Measurements from ENCODE around the gene DOK6. TPM values are rescaled to one million over a fixed set of nuclear protein-coding genes. Genes with fewer than 3 reads are reported as not detected.

DOK6 gene
- 0.43 TPM in 2 replicates for total RNA-seq (ENCODE audit: low replicate concordance)

GRCh38 chr18:69400253-69400975 lies at the start of gene DOK6:
Gene DOK6 (plus strand): TSS chr18:69400888.
- Mint-ChIP-seq H3K27me3 (ENCODE audit: insufficient read depth, low read depth) (peaks cover 14% of the 10 kb centered on the region), H3K4me1 (peaks cover 23% of the 10 kb centered on the region), H3K27ac (peak within 1 kb of the TSS; percentile 78), H3K4me3 (peak within 1 kb of the TSS; percentile 94), H3K36me3 (no peaks in the 10 kb centered on the region), H3K9me3 (peaks cover 4% of the 10 kb centered on the region)
- Histone ChIP-seq H3K79me2 (ENCODE audit: low read depth) (no peaks in the 10 kb centered on the region), H3K9ac (no peak within 1 kb of the TSS), H3K4me3 (peak within 1 kb of the TSS; percentile 84), H3K27ac (no peak within 1 kb of the TSS), H3K4me1 (peaks cover 16% of the 10 kb centered on the region), H4K20me1 (ENCODE audit: low read depth) (no peaks in the 10 kb centered on the region), H3F3A (ENCODE audit: low read depth) (peaks cover 11% of the 10 kb centered on the region), H3K27me3 (peaks cover 70% of the 10 kb centered on the region), H3K4me2 (peak within 1 kb of the TSS; percentile 99), H3K9me3 (ENCODE audit: low read depth) (no peaks in the 10 kb centered on the region), H3K36me3 (no peaks in the 10 kb centered on the region), H2AFZ (replicated peaks) (peak within 1 kb of the TSS; percentile 94)
- peak; percentile 93 for DNase-seq (ENCODE audit: low spot score)
- no peak for TF ChIP-seq CTCF (IDR thresholded peaks at IDR 0.05)
- no peak for TF ChIP-seq EZH2 (IDR thresholded peaks at IDR 0.05)
- TF ChIP-seq EZH2phosphoT487 (IDR thresholded peaks at IDR 0.05): no peak

GRCh38 chr18:69353023-69353422 lies 47.7 kb upstream of the DOK6 start:
- no peak overlapping the region for H2AFZ ChIP-seq (replicated peaks)
- H3K27me3 ChIP-seq: no peaks in the 10 kb centered on the region
- H3K9ac ChIP-seq: no peak overlapping the region
- H3K4me3 ChIP-seq: no peak overlapping the region
- Mint-ChIP-seq H3K9me3 (no peaks in the 10 kb centered on the region), H3K36me3 (no peaks in the 10 kb centered on the region), H3K27me3 (ENCODE audit: insufficient read depth, low read depth) (no peaks in the 10 kb centered on the region), H3K4me3 (no peak overlapping the region), H3K27ac (no peak overlapping the region), H3K4me1 (no peaks in the 10 kb centered on the region)
- no peaks in the 10 kb centered on the region for H3F3A ChIP-seq (ENCODE audit: low read depth)
- no peaks in the 10 kb centered on the region for H3K79me2 ChIP-seq (ENCODE audit: low read depth)
- TF ChIP-seq CTCF (IDR thresholded peaks at IDR 0.05): no peak
- TF ChIP-seq EZH2 (IDR thresholded peaks at IDR 0.05): no peak
- no peak for TF ChIP-seq EZH2phosphoT487 (IDR thresholded peaks at IDR 0.05)
- no peaks in the 10 kb centered on the region for H3K4me1 ChIP-seq
- no peaks in the 10 kb centered on the region for H3K36me3 ChIP-seq
- DNase-seq (ENCODE audit: low spot score): no peak
- H3K9me3 ChIP-seq (ENCODE audit: low read depth): no peaks in the 10 kb centered on the region
- no peak overlapping the region for H3K27ac ChIP-seq
- H4K20me1 ChIP-seq (ENCODE audit: low read depth): no peaks in the 10 kb centered on the region
- no peak overlapping the region for H3K4me2 ChIP-seq

DNA sequence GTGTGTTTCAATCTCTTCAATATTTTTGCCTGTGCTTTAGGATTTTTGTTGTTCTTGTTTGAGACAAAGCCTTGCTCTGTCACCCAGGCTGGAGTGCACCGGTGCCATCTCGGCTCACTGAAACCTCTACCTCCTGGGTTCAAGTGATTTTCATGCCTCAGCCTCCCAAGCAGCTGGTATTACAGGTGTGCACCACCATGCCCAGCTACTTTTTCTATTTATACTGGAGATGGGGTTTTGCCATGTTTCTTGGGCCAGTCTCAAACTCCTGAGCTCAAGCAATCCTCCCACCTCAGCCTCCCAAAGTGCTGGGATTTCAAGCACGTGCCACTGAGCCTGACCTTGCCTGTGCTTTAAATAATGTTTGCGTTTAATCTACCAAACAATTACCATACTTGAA lies 43.1 kb upstream of the DOK6 start:
- Mint-ChIP-seq H3K27me3 (ENCODE audit: insufficient read depth, low read depth) (no peaks in the 10 kb centered on the region), H3K4me3 (no peak overlapping the region), H3K36me3 (no peaks in the 10 kb centered on the region), H3K4me1 (no peaks in the 10 kb centered on the region), H3K9me3 (peaks cover 11% of the 10 kb centered on the region), H3K27ac (no peak overlapping the region)
- TF ChIP-seq EZH2phosphoT487 (IDR thresholded peaks at IDR 0.05) (no peak), EZH2 (IDR thresholded peaks at IDR 0.05) (no peak), CTCF (IDR thresholded peaks at IDR 0.05) (no peak)
- Histone ChIP-seq H3K9me3 (ENCODE audit: low read depth) (no peaks in the 10 kb centered on the region), H3K27ac (no peak overlapping the region), H3K4me3 (no peak overlapping the region), H2AFZ (replicated peaks) (no peak overlapping the region), H3K9ac (no peak overlapping the region), H3K4me1 (no peaks in the 10 kb centered on the region), H4K20me1 (ENCODE audit: low read depth) (no peaks in the 10 kb centered on the region), H3K27me3 (no peaks in the 10 kb centered on the region), H3K36me3 (no peaks in the 10 kb centered on the region), H3F3A (ENCODE audit: low read depth) (no peaks in the 10 kb centered on the region), H3K79me2 (ENCODE audit: low read depth) (no peaks in the 10 kb centered on the region), H3K4me2 (no peak overlapping the region)
- no peak for DNase-seq (ENCODE audit: low spot score)
